Activated CD8-positive, alpha-beta memory T cell treated with anti-CD3 and anti-CD28 coated beads for 1 hour (primary cell): ENCODE results near the gene FRAT2.

Experiments
- DNase-seq, 2 donors: peaks; one replicate each; pipeline ENCODE4 v3.0.0-alpha.2; 2020; ENCODE audit warnings: low read depth in 1 of 2; ENCODE audit errors: extremely low read depth in 1 of 2

The FRAT2 gene

GRCh38 chr10:97327348-97328294 is 6.9 kb downstream of the FRAT2 start:
- no peak for DNase-seq

GRCh38 chr10:97325754-97326153 is 8.8 kb downstream of the FRAT2 start:
- no peak for DNase-seq

GRCh38 chr10:97323501-97323900 is 11.0 kb downstream of the FRAT2 start:
- no peak for DNase-seq

GRCh38 chr10:97321804-97322190 is 12.7 kb downstream of the FRAT2 start:
- no peak for DNase-seq

- no peak for DNase-seq
Observed at GRCh38 chr10:97321032-97321803, 13.3 kb downstream of the FRAT2 start.

- DNase-seq, result no peak
Observed at GRCh38 chr10:97320480-97321031, 14.0 kb downstream of the FRAT2 start.

- peak in 1 of 2 donors; percentile 55 for DNase-seq
Observed at GRCh38 chr10:97319671-97320479, 14.7 kb downstream of the FRAT2 start.

- DNase-seq, result peak; percentile 64 to 85
Observed at GRCh38 chr10:97318772-97319651, 15.5 kb downstream of the FRAT2 start, which contains the start of gene FRAT1. Gene FRAT1, plus strand, starts transcription at chr10:97319271. Its CDS starts 183 bp downstream, at chr10:97319454.

- no peak for DNase-seq
Observed at GRCh38 chr10:97314671-97315070, 19.9 kb downstream of the FRAT2 start.

- DNase-seq, result no peak
Observed at GRCh38 chr10:97312897-97313296, 21.6 kb downstream of the FRAT2 start.

GRCh38 chr10:97311111-97311626 is 23.4 kb downstream of the FRAT2 start:
- no peak for DNase-seq

GRCh38 chr10:97307866-97308780 is 26.4 kb downstream of the FRAT2 start:
- DNase-seq, result no peak

- no peak for DNase-seq
Observed at GRCh38 chr10:97307441-97307840, 27.1 kb downstream of the FRAT2 start.

GRCh38 chr10:97302088-97302791 is 32.3 kb downstream of the FRAT2 start:
- no peak for DNase-seq

GRCh38 chr10:97300980-97301379 is 33.5 kb downstream of the FRAT2 start:
- DNase-seq, result no peak

GRCh38 chr10:97298223-97298571 is 36.3 kb downstream of the FRAT2 start:
- DNase-seq, result no peak

- DNase-seq, result no peak
Observed at GRCh38 chr10:97297556-97298222, 36.8 kb downstream of the FRAT2 start.
